ENCODE data around the gene WNT6. TPM values are rescaled to one million over a fixed set of nuclear protein-coding genes. Genes with fewer than 3 reads are reported as not detected.

WNT6 gene
- total RNA-seq, 2 donors from 2014 or later = not detected

DNA sequence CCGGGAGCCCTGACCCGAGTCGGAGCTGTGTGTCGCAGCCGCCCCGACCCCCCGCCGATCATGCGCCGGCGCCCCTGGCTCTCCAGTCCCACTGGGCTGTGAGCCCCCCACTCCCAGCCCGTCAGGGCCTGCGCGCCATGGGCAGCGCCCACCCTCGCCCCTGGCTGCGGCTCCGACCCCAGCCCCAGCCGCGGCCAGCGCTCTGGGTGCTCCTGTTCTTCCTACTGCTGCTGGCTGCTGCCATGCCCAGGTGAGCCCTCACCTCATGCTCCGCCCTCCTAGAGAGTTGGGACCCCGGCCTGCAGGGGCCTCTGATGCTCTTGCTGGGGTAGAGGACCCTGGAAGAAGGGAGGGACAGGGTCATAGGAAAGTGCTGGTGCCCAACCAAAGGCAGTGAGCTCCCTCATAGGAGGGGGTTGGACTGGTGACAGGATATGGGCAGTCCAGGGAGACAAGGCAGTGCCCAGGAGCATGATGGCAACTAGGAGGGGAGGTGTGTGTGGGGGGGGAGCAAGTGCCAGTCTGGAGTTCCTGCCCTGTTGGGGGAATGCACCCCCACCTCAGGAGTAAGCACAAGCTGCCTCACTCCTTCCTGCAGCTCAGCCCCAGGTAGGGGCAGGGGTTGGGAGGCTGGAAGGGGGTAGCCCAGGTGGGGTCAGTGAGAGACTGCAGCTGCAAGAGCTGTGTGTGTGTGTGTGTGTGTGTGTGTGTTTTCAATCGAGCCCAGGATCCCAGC lies 21.4 kb downstream of the WNT6 start:
- Mint-ChIP-seq H3K36me3 (no peaks in the 10 kb centered on the region), H3K4me3 (no peak overlapping the region), H3K4me1 (ENCODE audit: low read depth in 2 of 2) (peaks cover 4 to 17% of the 10 kb centered on the region in 2 donors), H3K27ac (no peak overlapping the region), H3K9me3 (no peaks in the 10 kb centered on the region), H3K27me3 (peaks cover 50 to 65% of the 10 kb centered on the region in 2 donors)
- no peak for ATAC-seq
- no peak for DNase-seq (ENCODE audit: low spot score)

DNA sequence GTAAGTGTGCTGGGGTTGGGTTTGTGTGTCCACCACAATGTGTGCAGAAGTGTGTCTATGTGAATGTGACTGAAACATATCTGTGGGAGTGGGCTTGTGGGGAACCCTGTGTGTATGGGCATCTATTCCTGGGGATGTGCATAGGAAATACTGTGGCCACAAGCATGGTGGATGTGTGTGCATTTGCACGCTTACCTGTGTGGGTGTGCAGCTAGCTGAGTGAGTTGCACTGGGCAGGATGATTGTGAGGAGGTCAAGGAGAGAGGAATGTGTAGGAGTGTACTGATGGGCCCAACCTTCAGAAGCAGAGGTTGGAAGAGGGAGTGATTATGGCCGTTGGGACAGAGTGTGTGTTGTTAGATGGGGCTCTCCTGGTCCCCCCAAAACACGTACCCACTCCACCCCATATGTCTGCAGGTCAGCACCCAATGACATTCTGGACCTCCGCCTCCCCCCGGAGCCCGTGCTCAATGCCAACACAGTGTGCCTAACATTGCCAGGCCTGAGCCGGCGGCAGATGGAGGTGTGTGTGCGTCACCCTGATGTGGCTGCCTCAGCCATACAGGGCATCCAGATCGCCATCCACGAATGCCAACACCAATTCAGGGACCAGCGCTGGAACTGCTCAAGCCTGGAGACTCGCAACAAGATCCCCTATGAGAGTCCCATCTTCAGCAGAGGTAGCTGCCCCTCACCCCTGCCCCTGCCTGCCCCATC lies 22.3 kb downstream of the WNT6 start:
- Mint-ChIP-seq H3K27me3 (peaks cover 46 to 59% of the 10 kb centered on the region in 2 donors), H3K9me3 (no peaks in the 10 kb centered on the region), H3K27ac (no peak overlapping the region), H3K4me1 (ENCODE audit: low read depth in 2 of 2) (peaks cover under 1 to 13% of the 10 kb centered on the region in 2 donors), H3K36me3 (no peaks in the 10 kb centered on the region), H3K4me3 (no peak overlapping the region)
- no peak for ATAC-seq
- DNase-seq (ENCODE audit: low spot score) = no peak

DNA sequence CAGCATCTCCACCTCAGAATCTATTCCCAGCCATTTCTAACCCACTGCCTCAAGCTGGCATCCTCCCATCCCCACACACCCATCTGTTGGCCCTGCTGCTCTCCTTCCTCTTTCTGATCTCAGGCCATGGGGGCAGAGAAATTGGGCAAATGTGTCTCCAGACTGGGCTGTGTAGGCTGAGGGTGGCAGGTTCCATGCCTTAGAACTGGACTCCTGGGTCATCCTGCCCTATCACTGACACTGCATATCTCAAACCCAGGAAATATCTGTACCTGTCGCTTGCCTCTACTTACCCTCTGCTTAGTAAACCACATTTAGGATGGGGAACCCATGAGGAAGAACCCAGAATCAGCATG lies 22.8 kb downstream of the WNT6 start:
- Mint-ChIP-seq H3K4me3 (no peak overlapping the region), H3K36me3 (no peaks in the 10 kb centered on the region), H3K9me3 (no peaks in the 10 kb centered on the region), H3K27me3 (peaks cover 46 to 61% of the 10 kb centered on the region in 2 donors), H3K4me1 (ENCODE audit: low read depth in 2 of 2) (peaks cover 0 to 13% of the 10 kb centered on the region in 2 donors), H3K27ac (no peak overlapping the region)
- DNase-seq (ENCODE audit: low spot score) (no peak), ATAC-seq (no peak)

DNA sequence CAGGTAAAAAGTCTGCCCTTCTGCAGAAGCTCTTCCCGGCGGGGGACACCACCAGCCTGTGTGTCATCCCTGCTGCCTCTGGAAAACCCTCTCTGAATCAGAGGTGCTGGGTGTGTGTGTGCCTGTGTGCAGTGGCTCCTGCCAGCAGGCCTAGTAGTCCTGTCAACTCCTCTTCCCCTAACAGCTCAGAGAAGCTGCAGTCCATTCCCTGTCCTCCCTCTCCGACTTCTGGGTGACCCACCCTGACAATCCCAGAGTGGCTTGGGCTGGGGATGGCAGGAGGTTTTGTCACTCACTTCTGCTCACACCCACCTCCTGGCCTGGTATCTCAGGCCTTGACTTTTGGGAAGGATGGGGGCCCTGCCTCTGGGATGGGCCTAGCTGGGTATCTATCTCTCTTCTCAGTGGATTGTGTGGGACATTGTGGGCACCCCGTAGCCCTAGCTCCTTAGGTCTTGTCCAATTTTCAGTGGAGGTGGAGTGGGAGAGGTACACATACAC lies 23.3 kb downstream of the WNT6 start:
- no peak for DNase-seq (ENCODE audit: low spot score)
- Mint-ChIP-seq H3K4me1 (ENCODE audit: low read depth in 2 of 2) (peaks cover 0 to 13% of the 10 kb centered on the region in 2 donors), H3K27ac (no peak overlapping the region), H3K36me3 (no peaks in the 10 kb centered on the region), H3K27me3 (peaks cover 48 to 66% of the 10 kb centered on the region in 2 donors), H3K9me3 (no peaks in the 10 kb centered on the region), H3K4me3 (no peak overlapping the region)
- ATAC-seq = no peak

DNA sequence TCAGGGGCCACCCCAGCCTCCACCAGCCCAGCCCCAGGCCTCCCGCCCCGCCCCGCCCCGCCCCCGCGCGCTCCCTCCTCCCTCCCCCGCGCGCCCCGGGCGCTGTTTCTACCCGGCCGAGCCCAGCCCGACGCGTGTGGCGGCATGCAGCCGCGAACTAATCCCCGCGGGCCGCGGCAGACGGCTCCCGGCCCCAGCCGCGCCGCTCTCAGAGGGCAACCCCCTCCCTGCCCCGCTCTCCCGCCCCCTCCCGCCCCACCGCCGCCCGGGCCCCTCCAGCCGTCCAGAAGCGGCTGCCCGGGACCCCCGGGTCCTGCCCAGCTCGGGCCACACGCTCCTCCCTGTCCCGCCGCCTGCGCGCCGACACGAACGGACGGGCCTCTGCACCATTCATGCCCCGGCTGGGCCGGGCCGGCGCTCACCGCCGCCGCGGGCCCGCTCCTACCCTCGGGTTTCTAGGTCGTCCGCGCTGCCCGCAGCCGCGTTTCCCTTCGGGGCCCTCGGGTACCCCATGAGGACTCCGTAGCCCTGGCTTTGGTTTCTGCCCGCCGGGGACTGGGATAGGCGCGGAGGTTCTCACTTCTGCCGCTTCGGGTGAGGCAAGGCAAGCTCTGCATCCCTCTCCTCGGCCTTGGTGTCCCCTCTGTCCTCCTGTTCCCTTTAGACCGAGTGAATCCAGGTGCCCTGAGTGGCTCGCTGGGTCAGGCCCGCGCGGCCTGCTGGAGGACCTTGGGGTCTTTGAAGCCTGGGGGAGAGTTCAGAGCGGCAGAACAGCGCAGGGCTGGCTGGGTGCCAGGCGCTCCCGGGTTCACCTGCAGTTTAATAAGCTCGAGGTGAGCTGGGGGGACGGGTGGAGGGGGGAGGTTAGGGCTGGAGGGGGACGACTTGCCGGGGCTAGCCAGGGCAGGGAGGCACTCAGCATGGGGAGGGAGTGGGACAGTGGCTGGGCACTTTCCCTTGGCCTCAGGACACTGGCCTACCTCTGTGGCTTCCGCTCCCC lies 24.2 kb downstream of the WNT6 start:
- Mint-ChIP-seq H3K9me3 (no peaks in the 10 kb centered on the region), H3K27ac (no peak overlapping the region), H3K4me3 (no peak overlapping the region)

DNA sequence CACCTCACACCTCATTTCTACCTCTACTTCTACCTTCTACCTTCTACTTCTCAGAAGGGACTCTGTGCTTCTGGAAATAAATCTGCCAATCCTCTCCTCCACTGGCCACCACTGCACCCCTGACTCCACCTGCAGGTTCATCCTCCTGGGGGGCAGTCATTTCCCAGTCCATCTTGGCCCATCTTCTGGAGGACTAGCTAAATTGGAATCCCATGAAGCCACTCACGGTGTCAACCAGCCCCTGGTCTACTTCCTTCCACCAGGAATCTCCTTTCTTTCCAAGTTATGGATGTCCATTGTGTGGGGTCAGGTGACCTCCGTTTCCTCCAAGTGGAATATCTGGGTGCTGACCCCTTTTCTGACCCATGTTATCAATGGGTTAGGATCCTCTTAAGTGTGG lies 24.9 kb downstream of the WNT6 start:
- no peaks in the 10 kb centered on the region for H3K36me3 Mint-ChIP-seq
- no peak overlapping the region for H3K27ac Mint-ChIP-seq
- no peak overlapping the region for H3K4me3 Mint-ChIP-seq

More for the DNA sequence above, 24.2 kb downstream of the WNT6 start:
- ATAC-seq (no peak), DNase-seq (ENCODE audit: low spot score) (no peak)
- no peaks in the 10 kb centered on the region for H3K36me3 Mint-ChIP-seq
- H3K27me3 Mint-ChIP-seq = peaks cover 49 to 67% of the 10 kb centered on the region in 2 donors
- H3K4me1 Mint-ChIP-seq (ENCODE audit: low read depth in 2 of 2) = peaks cover 0 to 13% of the 10 kb centered on the region in 2 donors

DNA sequence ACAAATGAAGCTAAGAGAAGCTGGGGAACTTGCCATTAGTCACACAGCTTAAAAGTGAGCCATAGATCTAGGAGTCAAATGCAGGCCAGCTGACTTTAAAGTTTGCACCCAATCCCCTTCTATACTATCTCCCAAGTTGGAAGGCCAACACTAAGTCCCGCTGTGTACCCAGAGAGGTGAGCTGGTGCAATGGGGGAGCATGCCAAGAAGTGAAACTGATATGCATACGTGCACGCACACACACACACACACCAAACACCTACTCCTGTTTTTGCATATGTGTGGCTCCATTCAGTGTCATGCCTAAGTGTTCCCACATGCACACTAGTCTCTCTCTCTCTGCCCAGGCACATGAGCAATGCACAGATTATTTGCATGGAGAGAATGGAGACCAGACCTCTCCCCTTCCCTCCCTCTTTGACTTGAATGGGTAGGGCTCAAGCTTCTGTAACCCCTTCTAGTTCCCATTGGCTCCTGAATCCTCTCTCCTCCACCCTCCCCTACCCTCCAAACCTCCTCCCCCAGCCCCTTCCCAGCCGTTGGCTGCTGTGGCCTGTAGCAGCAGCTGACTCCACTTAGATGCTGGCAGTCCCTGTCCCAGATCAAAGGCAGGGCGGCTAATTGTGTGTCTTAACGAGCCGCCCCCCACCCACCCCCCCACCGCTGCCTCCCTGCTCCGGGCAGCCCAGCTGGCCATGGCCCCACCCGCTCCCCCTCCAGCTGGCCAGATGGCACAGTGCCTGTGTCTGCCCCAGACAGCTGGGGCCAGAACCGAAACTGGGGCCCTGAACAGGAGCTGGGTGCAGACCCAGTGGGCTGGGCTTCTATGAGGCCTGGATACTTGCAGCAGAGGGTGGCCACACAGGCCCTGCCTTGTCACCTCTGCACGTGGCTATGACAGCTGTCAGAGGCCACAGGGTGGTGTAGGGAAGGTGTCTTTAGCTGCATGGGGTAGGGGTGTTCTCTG lies 26.7 kb downstream of the WNT6 start:
- Mint-ChIP-seq H3K27me3 (peaks cover 48 to 56% of the 10 kb centered on the region in 2 donors), H3K9me3 (no peaks in the 10 kb centered on the region), H3K27ac (no peak overlapping the region), H3K4me3 (no peak overlapping the region), H3K36me3 (no peaks in the 10 kb centered on the region), H3K4me1 (ENCODE audit: low read depth in 2 of 2) (peaks cover under 1 to 5% of the 10 kb centered on the region in 2 donors)
- ATAC-seq (no peak), DNase-seq (ENCODE audit: low spot score) (no peak)

More for the DNA sequence above, 24.9 kb downstream of the WNT6 start:
- ATAC-seq = no peak
- Mint-ChIP-seq H3K9me3 (no peaks in the 10 kb centered on the region), H3K4me1 (ENCODE audit: low read depth in 2 of 2) (peaks cover 0 to 10% of the 10 kb centered on the region in 2 donors), H3K27me3 (peaks cover 47 to 63% of the 10 kb centered on the region in 2 donors)
- DNase-seq (ENCODE audit: low spot score) = no peak

DNA sequence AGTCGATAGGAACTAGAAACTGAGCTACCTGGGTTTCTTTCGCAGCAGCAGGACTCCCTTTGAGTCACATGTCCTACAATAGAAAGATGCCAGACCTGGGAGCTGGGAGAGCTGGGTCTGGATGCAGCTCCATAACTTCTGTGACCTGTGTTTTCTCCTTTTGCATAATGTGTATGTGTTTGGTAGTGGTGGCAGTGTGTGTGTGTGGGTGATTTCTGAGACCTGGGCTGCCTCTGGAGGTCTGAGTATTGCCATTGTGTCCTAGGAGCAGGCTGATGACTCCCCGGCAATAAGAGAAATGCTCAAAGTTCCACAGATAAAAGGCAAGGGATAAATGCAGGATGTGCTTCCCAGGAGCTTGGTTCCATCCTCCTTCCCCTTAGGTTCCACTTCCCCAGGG lies 27.5 kb downstream of the WNT6 start:
- Mint-ChIP-seq H3K36me3 (no peaks in the 10 kb centered on the region), H3K9me3 (no peaks in the 10 kb centered on the region), H3K27me3 (peaks cover 49 to 54% of the 10 kb centered on the region in 2 donors), H3K27ac (no peak overlapping the region), H3K4me3 (no peak overlapping the region), H3K4me1 (ENCODE audit: low read depth in 2 of 2) (peaks cover 7 to 8% of the 10 kb centered on the region in 2 donors)
- no peak for DNase-seq (ENCODE audit: low spot score)
- ATAC-seq = no peak

DNA sequence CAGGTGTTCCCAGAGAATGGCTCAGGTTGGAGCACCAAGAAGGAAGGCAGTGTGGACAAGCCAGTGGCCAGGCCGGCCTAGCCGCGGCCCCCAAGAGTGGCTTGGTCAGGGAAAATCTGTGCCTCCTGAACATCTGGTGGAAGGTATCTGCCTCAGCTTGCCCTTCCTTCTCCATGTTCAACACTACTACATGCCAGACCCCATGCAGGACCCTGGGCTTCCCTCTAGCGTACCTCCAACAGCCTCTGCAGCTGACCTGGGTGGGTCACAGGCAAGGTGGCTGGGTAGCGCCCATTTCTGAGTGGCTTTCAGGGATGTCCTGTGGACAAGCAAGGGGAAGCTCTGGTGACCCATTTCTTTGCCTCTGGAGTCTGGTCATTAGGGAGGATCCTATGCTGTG lies 28.7 kb downstream of the WNT6 start:
- Mint-ChIP-seq H3K4me1 (ENCODE audit: low read depth in 2 of 2) (peaks cover 10 to 12% of the 10 kb centered on the region in 2 donors), H3K9me3 (no peaks in the 10 kb centered on the region), H3K4me3 (no peak overlapping the region), H3K27me3 (peaks cover 41 to 42% of the 10 kb centered on the region in 2 donors), H3K27ac (no peak overlapping the region), H3K36me3 (no peaks in the 10 kb centered on the region)
- DNase-seq (ENCODE audit: low spot score) = no peak
- no peak for ATAC-seq

DNA sequence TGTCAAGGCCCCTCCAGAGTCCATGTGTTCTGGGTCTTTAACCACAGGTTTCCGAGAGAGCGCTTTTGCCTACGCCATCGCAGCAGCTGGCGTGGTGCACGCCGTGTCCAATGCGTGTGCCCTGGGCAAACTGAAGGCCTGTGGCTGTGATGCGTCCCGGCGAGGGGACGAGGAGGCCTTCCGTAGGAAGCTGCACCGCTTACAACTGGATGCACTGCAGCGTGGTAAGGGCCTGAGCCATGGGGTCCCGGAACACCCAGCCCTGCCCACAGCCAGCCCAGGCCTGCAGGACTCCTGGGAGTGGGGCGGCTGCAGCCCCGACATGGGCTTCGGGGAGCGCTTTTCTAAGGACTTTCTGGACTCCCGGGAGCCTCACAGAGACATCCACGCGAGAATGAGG lies 30.3 kb downstream of the WNT6 start:
- H3K36me3 Mint-ChIP-seq = no peaks in the 10 kb centered on the region
- H3K4me3 Mint-ChIP-seq = no peak overlapping the region
- ATAC-seq = no peak

DNA sequence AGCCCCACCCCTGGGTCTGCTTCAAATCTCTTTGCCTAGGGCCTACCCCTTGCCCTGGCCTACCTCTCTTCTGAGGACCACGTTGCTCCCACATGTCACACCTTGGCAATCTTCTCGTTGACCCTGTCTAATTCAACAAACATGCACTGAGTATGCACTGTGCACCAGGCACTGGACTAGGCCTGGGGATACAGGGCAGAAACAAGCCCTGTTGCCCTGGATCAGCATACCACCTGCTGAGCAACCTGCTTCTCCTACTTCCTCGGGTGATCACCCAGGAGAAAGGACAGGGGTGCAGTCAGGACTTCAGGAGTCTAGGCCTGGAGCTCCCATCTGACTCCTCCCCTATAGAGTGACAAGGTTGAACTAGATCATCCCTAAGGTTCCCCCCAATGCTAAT lies 30.8 kb downstream of the WNT6 start:
- peak overlapping the region in 1 of 2 donors; percentile 57 for H3K27ac Mint-ChIP-seq
- ATAC-seq (no peak), DNase-seq (ENCODE audit: low spot score) (no peak)
- H3K4me1 Mint-ChIP-seq (ENCODE audit: low read depth in 2 of 2) = peaks cover 23 to 29% of the 10 kb centered on the region in 2 donors
- H3K27me3 Mint-ChIP-seq = peaks cover 40 to 42% of the 10 kb centered on the region in 2 donors
- H3K36me3 Mint-ChIP-seq = no peaks in the 10 kb centered on the region
- no peaks in the 10 kb centered on the region for H3K9me3 Mint-ChIP-seq
- no peak overlapping the region for H3K4me3 Mint-ChIP-seq

More for the DNA sequence above, 30.3 kb downstream of the WNT6 start:
- H3K27me3 Mint-ChIP-seq = peaks cover 42 to 43% of the 10 kb centered on the region in 2 donors
- DNase-seq (ENCODE audit: low spot score) = peak; percentile 40
- H3K9me3 Mint-ChIP-seq = no peaks in the 10 kb centered on the region
- peaks cover 21 to 25% of the 10 kb centered on the region in 2 donors for H3K4me1 Mint-ChIP-seq (ENCODE audit: low read depth in 2 of 2)
- H3K27ac Mint-ChIP-seq = no peak overlapping the region

DNA sequence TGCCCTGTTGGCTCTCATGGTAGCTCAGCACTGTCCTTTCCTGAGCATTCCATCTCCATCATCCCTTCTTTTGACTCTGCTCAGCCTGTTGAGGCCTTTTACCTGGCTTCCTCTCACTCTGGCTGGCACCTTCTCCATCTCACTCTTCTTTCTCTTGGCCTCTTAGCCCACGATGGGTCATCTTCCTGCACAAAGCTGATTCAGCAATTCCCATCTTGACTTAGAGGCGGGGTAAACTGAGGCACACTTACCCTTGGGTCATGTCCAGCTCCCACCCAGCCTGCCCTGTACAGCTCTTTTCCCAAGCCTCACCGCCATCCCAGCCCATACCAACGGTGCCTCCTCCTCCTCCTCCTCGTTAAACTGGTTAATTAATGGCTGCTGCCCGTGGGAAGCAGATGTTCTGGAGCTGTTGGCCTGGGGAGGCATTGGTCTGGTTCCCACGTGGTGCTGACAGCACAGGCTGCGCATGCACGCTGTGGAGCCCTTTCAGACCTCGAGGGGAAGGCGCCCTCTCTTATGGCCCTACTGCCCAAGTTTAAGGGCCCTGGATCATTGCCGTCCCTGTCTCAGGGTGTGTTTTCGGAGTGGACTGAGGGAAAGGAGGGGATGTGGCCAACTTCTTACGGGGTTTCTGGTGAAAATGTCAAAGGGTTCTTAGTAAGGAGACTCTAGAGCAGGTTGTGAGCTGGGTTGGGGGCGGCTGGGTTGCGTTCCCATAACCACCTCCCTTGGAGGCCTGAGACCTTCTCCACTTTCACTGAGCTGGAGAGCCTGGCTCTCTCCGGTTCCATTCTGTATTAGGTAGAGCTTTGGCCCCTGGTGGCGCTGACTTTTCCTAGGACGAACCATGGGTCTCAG lies 31.9 kb downstream of the WNT6 start:
- H3K36me3 Mint-ChIP-seq = no peaks in the 10 kb centered on the region
- ATAC-seq (no peak), DNase-seq (ENCODE audit: low spot score) (peak; percentile 44)
- H3K9me3 Mint-ChIP-seq = no peaks in the 10 kb centered on the region
- H3K4me1 Mint-ChIP-seq (ENCODE audit: low read depth in 2 of 2) = peaks cover 34 to 40% of the 10 kb centered on the region in 2 donors
- H3K27me3 Mint-ChIP-seq = peaks cover 41 to 43% of the 10 kb centered on the region in 2 donors
- peak overlapping the region; percentile 19 for H3K4me3 Mint-ChIP-seq
- no peak overlapping the region for H3K27ac Mint-ChIP-seq

Data from natural killer cell treated with Interleukin-12 subunit alpha and Interleukin-12 subunit beta and Interleukin-15 and Interleukin-18, amount 100 ng/mL, for 72 hours (primary cell).